GM23338 (cell line): Measurements from ENCODE around the gene SCUBE2. TPM values are rescaled to one million over a fixed set of nuclear protein-coding genes. Genes with fewer than 3 reads are reported as not detected.

ENCODE experiments used
- ATAC-seq: fragments of 200-7000 bp; cut with Tn5 transposase; 3 replicates; pipeline ENCODE4 v1.9.1; 2020
- DNase-seq: peaks from one replicate; pipeline ENCODE4 v3.0.0-alpha.2; 2015; ENCODE audit warnings: low spot score
- H2AFZ ChIP-seq: fragments of 200-600 bp; sonication (generic); 2 replicates; pipeline ENCODE4 v1.8.0; 2016; ENCODE audit warnings: antibody characterized with exemption, mild to moderate bottlenecking, moderate library complexity
- H3F3A ChIP-seq: fragments of 200-600 bp; sonication (generic); replicated peaks from 2 replicates; pipeline ENCODE4 v1.8.0; 2017; ENCODE audit warnings: antibody characterized with exemption, mixed run types, low read depth
- H3K27ac ChIP-seq: fragments of 200-600 bp; sonication (generic); 2 replicates; pipeline ENCODE4 v1.6.1; 2016; ENCODE audit warnings: low read depth
- H3K27me3 ChIP-seq: fragments of 200-600 bp; sonication (generic); 2 replicates; pipeline ENCODE4 v1.8.0; 2016; ENCODE audit warnings: mild to moderate bottlenecking, mixed run types, moderate library complexity; ENCODE audit not compliant: insufficient read depth
- H3K36me3 ChIP-seq: fragments of 200-600 bp; sonication (generic); 2 replicates; pipeline ENCODE4 v1.8.0; 2016; ENCODE audit warnings: mild to moderate bottlenecking; ENCODE audit not compliant: insufficient read depth
- H3K4me1 ChIP-seq: fragments of 200-600 bp; sonication (generic); 2 replicates; pipeline ENCODE4 v1.8.0; 2016; ENCODE audit warnings: mild to moderate bottlenecking, moderate library complexity; ENCODE audit not compliant: insufficient read depth
- H3K4me2 ChIP-seq: fragments of 200-600 bp; sonication (generic); 2 replicates; pipeline ENCODE4 v1.7.1; 2017; ENCODE audit warnings: mixed run types
- H3K4me3 ChIP-seq: fragments of 200-600 bp; sonication (generic); 2 replicates; pipeline ENCODE4 v1.6.1; 2016; ENCODE audit warnings: mixed run types
- H3K79me2 ChIP-seq: fragments of 200-600 bp; sonication (generic); replicated peaks from 2 replicates; pipeline ENCODE4 v1.8.0; 2017; ENCODE audit warnings: mild to moderate bottlenecking; ENCODE audit not compliant: insufficient read depth
- H3K9me2 ChIP-seq: fragments of 200-600 bp; sonication (generic); 2 replicates; pipeline ENCODE4 v1.8.0; 2017; ENCODE audit not compliant: insufficient read depth
- H4K20me1 ChIP-seq: fragments of 200-600 bp; sonication (generic); replicated peaks from 2 replicates; pipeline ENCODE4 v1.8.0; 2017; ENCODE audit warnings: mild to moderate bottlenecking; ENCODE audit not compliant: insufficient read depth
- H3K27ac Mint-ChIP-seq: 2 replicates; pipeline ENCODE4 v1.8.0; 2020; ENCODE audit warnings: inconsistent platforms, mild to moderate bottlenecking, moderate library complexity, mixed read lengths
- H3K27me3 Mint-ChIP-seq: 3 replicates; pipeline ENCODE4 v1.8.0; 2022; ENCODE audit warnings: low read depth, mild to moderate bottlenecking, moderate library complexity, mixed read lengths, inconsistent platforms; ENCODE audit not compliant: insufficient read depth, poor library complexity
- H3K36me3 Mint-ChIP-seq: 3 replicates; pipeline ENCODE4 v1.8.0; 2021; ENCODE audit warnings: low read depth, mild to moderate bottlenecking, inconsistent platforms, moderate library complexity, mixed read lengths
- H3K4me1 Mint-ChIP-seq: 3 replicates; pipeline ENCODE4 v1.8.0; 2020; ENCODE audit warnings: mild to moderate bottlenecking, inconsistent platforms, mixed read lengths
- H3K4me3 Mint-ChIP-seq: 3 replicates; pipeline ENCODE4 v1.8.0; 2021; ENCODE audit warnings: moderate library complexity, mild to moderate bottlenecking, inconsistent platforms, mixed read lengths
- H3K9me3 Mint-ChIP-seq: 3 replicates; pipeline ENCODE4 v1.8.0; 2020; ENCODE audit warnings: moderate library complexity, mild to moderate bottlenecking, inconsistent platforms, mixed read lengths
- CREB1 ChIP-seq: fragments of 250-450 bp; sonication (Bioruptor Pico); IDR thresholded peaks from 2 replicates; pipeline ENCODE4 v1.5.0; 2020; ENCODE audit warnings: low read depth, mild to moderate bottlenecking, moderate library complexity
- CTCF ChIP-seq, 2 experiments: fragments of 200-600 bp in 1 of 2; sonication (generic) in 1 of 2; conservative IDR thresholded peaks; 2 replicates each; pipeline versions ENCODE4 v1.5.1 to v1.6.1; 2016 to 2017; ENCODE audit warnings: antibody characterized with exemption in 2 of 2, low read depth in 2 of 2, mild to moderate bottlenecking in 2 of 2, moderate library complexity in 1 of 2
- ETS1 ChIP-seq: IDR thresholded peaks from 2 replicates; pipeline ENCODE4 v1.6.1; 2016; ENCODE audit warnings: antibody characterized with exemption
- EZH2 ChIP-seq: fragments of 200-600 bp; sonication (generic); IDR thresholded peaks from one replicate; pipeline ENCODE4 v1.8.0; 2017; ENCODE audit warnings: antibody characterized with exemption, mild to moderate bottlenecking, low read depth; ENCODE audit not compliant: unreplicated experiment
- EZH2phosphoT487 ChIP-seq: fragments of 200-600 bp; sonication (generic); IDR thresholded peaks from one replicate; pipeline ENCODE4 v1.8.1; 2018; ENCODE audit warnings: antibody characterized with exemption; ENCODE audit not compliant: unreplicated experiment
- JUNB ChIP-seq: IDR thresholded peaks from one replicate; pipeline ENCODE4 v1.6.1; 2016; ENCODE audit warnings: antibody characterized with exemption; ENCODE audit not compliant: unreplicated experiment
- NANOG ChIP-seq: IDR thresholded peaks from 2 replicates; pipeline ENCODE4 v1.6.1; 2016; ENCODE audit warnings: antibody characterized with exemption, borderline replicate concordance
- POLR2AphosphoS5 ChIP-seq: IDR thresholded peaks from 2 replicates; pipeline ENCODE4 v1.6.1; 2016; ENCODE audit warnings: antibody characterized with exemption, low read depth
- REST ChIP-seq: IDR thresholded peaks from one replicate; pipeline ENCODE4 v1.6.1; 2018; ENCODE audit warnings: antibody characterized with exemption; ENCODE audit not compliant: unreplicated experiment
- STAT1 ChIP-seq: IDR thresholded peaks from one replicate; pipeline ENCODE4 v1.6.1; 2016; ENCODE audit warnings: antibody characterized with exemption; ENCODE audit not compliant: unreplicated experiment
- ZNF114 ChIP-seq: fragments of 250-450 bp; sonication (Bioruptor Pico); IDR thresholded peaks from 2 replicates; pipeline ENCODE4 v1.5.0; 2020; ENCODE audit warnings: mild to moderate bottlenecking, moderate library complexity
- ZNF331 ChIP-seq: fragments of 250-450 bp; sonication (Bioruptor Pico); IDR thresholded peaks from 2 replicates; pipeline ENCODE4 v1.5.0; 2020; ENCODE audit warnings: low read depth, mild to moderate bottlenecking, moderate library complexity
- polyA plus RNA-seq: library from polyadenylated mRNA; unstranded; fragments of >200 nt; fragmentation: Nextera tagmentation; extraction: Ambion mirVana; gene quantifications from 2 replicates; pipeline ENCODE4 v1.2.1, GENCODE V29; 2016
- total RNA-seq: library from RNA; depleted of rRNA; stranded (reverse); fragments of >200 nt; shearing (Covaris generic); gene quantifications from 2 replicates; pipeline ENCODE4 v1.2.3, GENCODE V29; 2014
- TF ChIP-seq, protein P1 (sequence below): fragments of 250-450 bp; sonication (Bioruptor Pico); IDR thresholded peaks from 2 replicates; pipeline ENCODE4 v1.5.0; 2020; ENCODE audit warnings: mild to moderate bottlenecking, moderate library complexity

SCUBE2 gene
- total and polyA plus RNA-seq, 2 experiments from 2014 or later: 0.47 to 0.63 TPM

- no peak for TF ChIP-seq POLR2AphosphoS5
- TF ChIP-seq EZH2phosphoT487: no peak
- no peak for TF ChIP-seq CREB1
- TF ChIP-seq NANOG: no peak
- TF ChIP-seq ZNF331 (CRISPR knock-in tag): no peak
- TF ChIP-seq ETS1: no peak
- TF ChIP-seq CTCF (conservative IDR thresholded peaks at IDR 0.05; ENCODE audit: low read depth in 2 of 2): no peak
- no peak for TF ChIP-seq STAT1
- no peak for TF ChIP-seq JUNB
- TF ChIP-seq, protein P1, sequence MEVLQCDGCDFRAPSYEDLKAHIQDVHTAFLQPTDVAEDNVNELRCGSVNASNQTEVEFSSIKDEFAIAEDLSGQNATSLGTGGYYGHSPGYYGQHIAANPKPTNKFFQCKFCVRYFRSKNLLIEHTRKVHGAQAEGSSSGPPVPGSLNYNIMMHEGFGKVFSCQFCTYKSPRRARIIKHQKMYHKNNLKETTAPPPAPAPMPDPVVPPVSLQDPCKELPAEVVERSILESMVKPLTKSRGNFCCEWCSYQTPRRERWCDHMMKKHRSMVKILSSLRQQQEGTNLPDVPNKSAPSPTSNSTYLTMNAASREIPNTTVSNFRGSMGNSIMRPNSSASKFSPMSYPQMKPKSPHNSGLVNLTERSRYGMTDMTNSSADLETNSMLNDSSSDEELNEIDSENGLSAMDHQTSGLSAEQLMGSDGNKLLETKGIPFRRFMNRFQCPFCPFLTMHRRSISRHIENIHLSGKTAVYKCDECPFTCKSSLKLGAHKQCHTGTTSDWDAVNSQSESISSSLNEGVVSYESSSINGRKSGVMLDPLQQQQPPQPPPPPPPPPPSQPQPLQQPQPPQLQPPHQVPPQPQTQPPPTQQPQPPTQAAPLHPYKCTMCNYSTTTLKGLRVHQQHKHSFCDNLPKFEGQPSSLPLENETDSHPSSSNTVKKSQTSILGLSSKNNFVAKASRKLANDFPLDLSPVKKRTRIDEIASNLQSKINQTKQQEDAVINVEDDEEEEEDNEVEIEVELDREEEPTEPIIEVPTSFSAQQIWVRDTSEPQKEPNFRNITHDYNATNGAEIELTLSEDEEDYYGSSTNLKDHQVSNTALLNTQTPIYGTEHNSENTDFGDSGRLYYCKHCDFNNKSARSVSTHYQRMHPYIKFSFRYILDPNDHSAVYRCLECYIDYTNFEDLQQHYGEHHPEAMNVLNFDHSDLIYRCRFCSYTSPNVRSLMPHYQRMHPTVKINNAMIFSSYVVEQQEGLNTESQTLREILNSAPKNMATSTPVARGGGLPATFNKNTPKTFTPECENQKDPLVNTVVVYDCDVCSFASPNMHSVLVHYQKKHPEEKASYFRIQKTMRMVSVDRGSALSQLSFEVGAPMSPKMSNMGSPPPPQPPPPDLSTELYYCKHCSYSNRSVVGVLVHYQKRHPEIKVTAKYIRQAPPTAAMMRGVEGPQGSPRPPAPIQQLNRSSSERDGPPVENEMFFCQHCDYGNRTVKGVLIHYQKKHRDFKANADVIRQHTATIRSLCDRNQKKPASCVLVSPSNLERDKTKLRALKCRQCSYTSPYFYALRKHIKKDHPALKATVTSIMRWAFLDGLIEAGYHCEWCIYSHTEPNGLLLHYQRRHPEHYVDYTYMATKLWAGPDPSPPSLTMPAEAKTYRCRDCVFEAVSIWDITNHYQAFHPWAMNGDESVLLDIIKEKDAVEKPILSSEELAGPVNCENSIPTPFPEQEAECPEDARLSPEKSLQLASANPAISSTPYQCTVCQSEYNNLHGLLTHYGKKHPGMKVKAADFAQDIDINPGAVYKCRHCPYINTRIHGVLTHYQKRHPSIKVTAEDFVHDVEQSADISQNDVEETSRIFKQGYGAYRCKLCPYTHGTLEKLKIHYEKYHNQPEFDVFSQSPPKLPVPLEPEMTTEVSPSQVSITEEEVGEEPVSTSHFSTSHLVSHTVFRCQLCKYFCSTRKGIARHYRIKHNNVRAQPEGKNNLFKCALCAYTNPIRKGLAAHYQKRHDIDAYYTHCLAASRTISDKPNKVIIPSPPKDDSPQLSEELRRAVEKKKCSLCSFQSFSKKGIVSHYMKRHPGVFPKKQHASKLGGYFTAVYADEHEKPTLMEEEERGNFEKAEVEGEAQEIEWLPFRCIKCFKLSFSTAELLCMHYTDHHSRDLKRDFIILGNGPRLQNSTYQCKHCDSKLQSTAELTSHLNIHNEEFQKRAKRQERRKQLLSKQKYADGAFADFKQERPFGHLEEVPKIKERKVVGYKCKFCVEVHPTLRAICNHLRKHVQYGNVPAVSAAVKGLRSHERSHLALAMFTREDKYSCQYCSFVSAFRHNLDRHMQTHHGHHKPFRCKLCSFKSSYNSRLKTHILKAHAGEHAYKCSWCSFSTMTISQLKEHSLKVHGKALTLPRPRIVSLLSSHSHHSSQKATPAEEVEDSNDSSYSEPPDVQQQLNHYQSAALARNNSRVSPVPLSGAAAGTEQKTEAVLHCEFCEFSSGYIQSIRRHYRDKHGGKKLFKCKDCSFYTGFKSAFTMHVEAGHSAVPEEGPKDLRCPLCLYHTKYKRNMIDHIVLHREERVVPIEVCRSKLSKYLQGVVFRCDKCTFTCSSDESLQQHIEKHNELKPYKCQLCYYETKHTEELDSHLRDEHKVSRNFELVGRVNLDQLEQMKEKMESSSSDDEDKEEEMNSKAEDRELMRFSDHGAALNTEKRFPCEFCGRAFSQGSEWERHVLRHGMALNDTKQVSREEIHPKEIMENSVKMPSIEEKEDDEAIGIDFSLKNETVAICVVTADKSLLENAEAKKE (CRISPR knock-in tag): no peak
- TF ChIP-seq REST: no peak
- TF ChIP-seq EZH2: no peak
- no peak for TF ChIP-seq ZNF114 (CRISPR knock-in tag)
- no peak for DNase-seq
- Histone ChIP-seq H3K4me3 (no peak overlapping the region), H3K36me3 (no peaks in the 10 kb centered on the region), H3K79me2 (no peaks in the 10 kb centered on the region), H3K27ac (no peak overlapping the region), H4K20me1 (no peaks in the 10 kb centered on the region), H3K4me2 (no peak overlapping the region), H3F3A (no peaks in the 10 kb centered on the region), H3K9me2 (no peaks in the 10 kb centered on the region), H3K4me1 (no peaks in the 10 kb centered on the region), H3K27me3 (no peaks in the 10 kb centered on the region), H2AFZ (no peak overlapping the region)
- Mint-ChIP-seq H3K4me1 (peaks cover 7% of the 10 kb centered on the region; the same call in 2 of the 3 replicates), H3K9me3 (no peaks in the 10 kb centered on the region), H3K36me3 (no peaks in the 10 kb centered on the region), H3K27ac (no peak overlapping the region), H3K27me3 (no peaks in the 10 kb centered on the region), H3K4me3 (no peak overlapping the region)
- no peak for ATAC-seq
Measured at GRCh38 chr11:8987446-8987845, 104.0 kb downstream of the SCUBE2 start.
